Activated CD8-positive, alpha-beta T cell treated with anti-CD3 and anti-CD28 coated beads for 36 hours (primary cell): ENCODE measurements around the gene ARHGEF5. TPM values are rescaled to one million over a fixed set of nuclear protein-coding genes. Genes with fewer than 3 reads are reported as not detected.
A peak's percentile ranks its signal among the peaks of the same experiment; 100 is the strongest.

ENCODE experiments used
- ATAC-seq: fragments of 200-7000 bp; cut with Tn5 transposase; one replicate; pipeline ENCODE4 v1.10.0; 2021; ENCODE audit warnings: mild to moderate bottlenecking, moderate library complexity
- CTCF ChIA-PET: fragments of 350-600 bp; sonication (Branson Sonifier 250); formaldehyde crosslinking; loops from one replicate; lab custom pipeline; 2021; ENCODE audit warnings: antibody characterized with exemption; lab: Charles Lee
- POLR2A ChIA-PET: fragments of 350-600 bp; sonication (Branson Sonifier 250); formaldehyde crosslinking; loops from one replicate; lab custom pipeline; 2021; ENCODE audit warnings: antibody characterized with exemption; lab: Charles Lee
- DNase-seq: peaks from one replicate; pipeline ENCODE4 v3.0.0-alpha.2; 2020
- H3K27ac Mint-ChIP-seq: one replicate; pipeline ENCODE4 v1.8.0; 2021; ENCODE audit warnings: mild to moderate bottlenecking, mixed read lengths
- H3K27me3 Mint-ChIP-seq: one replicate; pipeline ENCODE4 v1.8.0; 2021; ENCODE audit warnings: mixed read lengths
- H3K36me3 Mint-ChIP-seq: one replicate; pipeline ENCODE4 v1.8.0; 2021; ENCODE audit warnings: low read depth, mixed read lengths
- H3K4me1 Mint-ChIP-seq: one replicate; pipeline ENCODE4 v1.8.0; 2021; ENCODE audit warnings: low read depth, mixed read lengths
- H3K4me3 Mint-ChIP-seq: one replicate; pipeline ENCODE4 v1.8.0; 2021; ENCODE audit warnings: mild to moderate bottlenecking, moderate library complexity, mixed read lengths
- H3K9me3 Mint-ChIP-seq: one replicate; pipeline ENCODE4 v1.8.0; 2021; ENCODE audit warnings: mixed read lengths
- intact Hi-C: fragments of 100-400 bp; cut with micrococcal nuclease; formaldehyde crosslinking; loops from one replicate; pipeline ENCODE4 v1.10.0; 2022
- total RNA-seq, 2 experiments: library from RNA; stranded (reverse); gene quantifications; one replicate each; pipeline ENCODE4 v1.2.3, GENCODE V29; 2021
- TF ChIP-seq, protein P1 (sequence below): fragments of 200-600 bp; IDR thresholded peaks from one replicate; pipeline ENCODE4 v1.8.0; 2022; ENCODE audit warnings: antibody characterized with exemption, mild to moderate bottlenecking

ARHGEF5 gene
- total RNA-seq, 2 experiments from 2014 or later = 6.7 to 7.5 TPM

DNA sequence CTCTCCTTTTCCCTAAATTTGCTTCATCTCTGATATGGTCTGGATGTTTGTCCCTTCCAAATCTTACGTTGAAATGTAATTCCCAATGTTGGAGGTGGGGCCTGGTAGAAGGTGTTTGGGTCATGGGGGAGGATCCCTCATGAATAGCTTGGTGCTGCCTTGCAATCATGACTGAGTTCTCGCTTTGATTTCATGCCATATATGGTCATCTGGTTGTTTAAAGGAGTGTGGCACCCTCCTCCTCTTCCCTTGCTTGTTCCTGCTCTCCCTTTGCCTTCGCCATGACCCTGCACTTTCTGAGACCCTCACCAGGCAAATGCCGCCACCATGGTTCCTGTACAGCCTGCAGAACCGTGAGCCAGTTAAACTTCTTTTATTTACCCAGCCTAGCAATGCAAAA is 33.7 kb downstream of the ARHGEF5 start:
- Mint-ChIP-seq H3K27ac (no peak overlapping the region), H3K4me1 (peaks cover 22% of the 10 kb centered on the region), H3K27me3 (peaks cover 1% of the 10 kb centered on the region), H3K4me3 (no peak overlapping the region), H3K36me3 (no peaks in the 10 kb centered on the region), H3K9me3 (no peaks in the 10 kb centered on the region)
- no peak for ATAC-seq
- TF ChIP-seq, protein P1, sequence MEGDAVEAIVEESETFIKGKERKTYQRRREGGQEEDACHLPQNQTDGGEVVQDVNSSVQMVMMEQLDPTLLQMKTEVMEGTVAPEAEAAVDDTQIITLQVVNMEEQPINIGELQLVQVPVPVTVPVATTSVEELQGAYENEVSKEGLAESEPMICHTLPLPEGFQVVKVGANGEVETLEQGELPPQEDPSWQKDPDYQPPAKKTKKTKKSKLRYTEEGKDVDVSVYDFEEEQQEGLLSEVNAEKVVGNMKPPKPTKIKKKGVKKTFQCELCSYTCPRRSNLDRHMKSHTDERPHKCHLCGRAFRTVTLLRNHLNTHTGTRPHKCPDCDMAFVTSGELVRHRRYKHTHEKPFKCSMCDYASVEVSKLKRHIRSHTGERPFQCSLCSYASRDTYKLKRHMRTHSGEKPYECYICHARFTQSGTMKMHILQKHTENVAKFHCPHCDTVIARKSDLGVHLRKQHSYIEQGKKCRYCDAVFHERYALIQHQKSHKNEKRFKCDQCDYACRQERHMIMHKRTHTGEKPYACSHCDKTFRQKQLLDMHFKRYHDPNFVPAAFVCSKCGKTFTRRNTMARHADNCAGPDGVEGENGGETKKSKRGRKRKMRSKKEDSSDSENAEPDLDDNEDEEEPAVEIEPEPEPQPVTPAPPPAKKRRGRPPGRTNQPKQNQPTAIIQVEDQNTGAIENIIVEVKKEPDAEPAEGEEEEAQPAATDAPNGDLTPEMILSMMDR = no peak
- ChIA-PET POLR2A (no interaction called here), CTCF (no interaction called here)
- intact Hi-C loops = no loop called here
- DNase-seq = no peak

DNA sequence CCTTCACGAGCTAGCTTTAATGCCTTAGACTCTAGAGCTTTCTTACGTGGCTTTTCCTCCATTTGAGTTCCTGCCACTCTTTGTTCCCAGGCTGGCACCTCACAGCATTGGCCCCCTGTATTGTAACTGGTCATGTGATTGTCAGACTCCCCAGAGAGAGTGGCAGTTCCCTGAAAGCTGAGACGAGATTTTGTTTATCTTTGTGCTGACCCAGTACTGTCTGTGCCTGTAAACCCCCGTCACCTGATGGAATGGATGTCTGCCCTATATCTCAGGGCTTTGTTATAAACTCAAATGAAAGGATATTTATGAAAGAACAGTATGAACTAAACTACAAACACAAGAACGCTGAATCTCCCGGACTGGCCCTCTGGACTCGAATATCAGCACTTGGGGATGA is 35.3 kb downstream of the ARHGEF5 start:
- Mint-ChIP-seq H3K9me3 (no peaks in the 10 kb centered on the region), H3K27ac (no peak overlapping the region), H3K4me1 (peaks cover 8% of the 10 kb centered on the region), H3K36me3 (no peaks in the 10 kb centered on the region), H3K27me3 (peaks cover 1% of the 10 kb centered on the region), H3K4me3 (no peak overlapping the region)
- ATAC-seq (no peak), DNase-seq (no peak)
- TF ChIP-seq, protein P1 = no peak
- intact Hi-C loops = no loop called here
- ChIA-PET POLR2A (no interaction called here), CTCF (interaction anchor here (1.8 to 2.2 kb wide), 2 partner anchors 213 to 489 kb away, joined by 4 to 14 read pairs; no protein-coding TSS in a partner anchor)

DNA sequence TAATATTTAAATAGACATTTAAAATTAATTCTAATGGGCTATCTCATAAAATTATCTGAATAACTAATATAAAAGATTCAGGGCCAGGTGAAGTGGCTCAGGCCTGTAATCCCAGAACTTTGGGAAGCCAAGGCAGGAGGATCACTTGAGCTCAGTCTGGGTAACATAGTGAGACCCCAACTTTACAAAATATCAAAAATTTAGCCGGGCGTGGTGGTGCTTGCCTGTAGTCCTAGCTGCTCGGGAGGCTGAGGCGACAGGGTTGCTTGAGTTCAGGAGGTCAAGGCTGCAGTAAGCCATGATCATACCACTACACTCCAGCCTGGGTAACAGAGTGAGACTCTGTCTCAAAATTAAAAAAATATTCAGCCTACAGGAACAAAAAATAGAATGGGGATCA is 35.8 kb downstream of the ARHGEF5 start:
- H3K9me3 Mint-ChIP-seq = no peaks in the 10 kb centered on the region
- ATAC-seq = no peak
- TF ChIP-seq, protein P1 = no peak
- H3K27me3 Mint-ChIP-seq = peaks cover 1% of the 10 kb centered on the region
- no peak overlapping the region for H3K4me3 Mint-ChIP-seq
- H3K27ac Mint-ChIP-seq = no peak overlapping the region
- ChIA-PET CTCF (interaction anchor here (1.2 to 2.2 kb wide), 7 partner anchors 8 to 490 kb away, joined by 3 to 14 read pairs (median 8); no protein-coding TSS in a partner anchor), POLR2A (no interaction called here)
- H3K36me3 Mint-ChIP-seq = no peaks in the 10 kb centered on the region
- DNase-seq = no peak
- intact Hi-C loops = no loop called here
- H3K4me1 Mint-ChIP-seq = peaks cover 8% of the 10 kb centered on the region

DNA sequence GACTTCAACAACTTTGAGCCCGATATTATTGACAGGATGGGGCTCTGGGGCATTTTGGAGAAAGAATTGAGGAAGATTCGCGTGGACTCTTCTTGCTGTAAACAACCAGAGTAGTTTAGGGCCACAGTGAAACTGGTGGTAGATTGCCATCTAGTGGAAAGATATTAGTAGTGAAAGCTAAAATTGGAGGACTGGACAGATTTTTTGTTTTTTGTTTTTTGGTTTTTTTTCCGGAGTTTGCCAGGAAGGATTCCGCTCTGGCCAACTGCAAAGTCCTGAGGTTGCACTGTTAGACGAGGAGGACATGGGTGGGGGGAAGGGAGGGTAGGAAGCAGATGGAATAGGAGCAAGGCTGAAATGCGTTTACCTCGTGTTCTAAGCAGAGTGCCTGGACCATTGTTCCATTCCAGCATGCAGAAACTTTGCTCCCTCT is 36.6 kb downstream of the ARHGEF5 start:
- Mint-ChIP-seq H3K4me3 (peak overlapping the region; percentile 44), H3K9me3 (no peaks in the 10 kb centered on the region), H3K27me3 (peaks cover 1% of the 10 kb centered on the region), H3K4me1 (peaks cover 4% of the 10 kb centered on the region), H3K36me3 (no peaks in the 10 kb centered on the region), H3K27ac (no peak overlapping the region)
- TF ChIP-seq, protein P1 = peak; percentile 66
- peak; percentile 21 for DNase-seq
- ChIA-PET POLR2A (no interaction called here), CTCF (interaction anchor here (1.0 to 2.2 kb wide), 11 partner anchors 9 to 490 kb away, joined by 3 to 14 read pairs (median 4); no protein-coding TSS in a partner anchor)
- peak; percentile 78 for ATAC-seq
- intact Hi-C loops = no loop called here

DNA sequence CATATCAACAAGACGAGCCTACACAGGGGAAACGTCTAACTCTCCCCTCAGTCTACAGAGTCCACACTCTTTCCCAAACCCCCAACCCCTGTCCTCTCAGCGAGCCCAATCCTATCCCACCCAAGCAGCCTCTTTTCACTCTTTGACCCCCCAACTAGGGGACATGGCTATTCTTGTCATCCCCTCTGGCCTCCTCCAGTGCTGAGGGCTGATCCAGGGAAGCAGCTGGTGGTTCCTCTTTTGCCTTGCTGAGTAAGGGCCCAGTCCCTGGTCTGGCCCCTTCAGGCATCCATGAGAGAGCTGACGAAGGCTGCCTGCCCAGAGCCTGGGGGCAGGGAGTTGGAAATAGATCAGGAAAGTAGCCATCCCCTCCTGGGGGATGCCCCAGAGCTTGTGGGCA is 41.9 kb downstream of the ARHGEF5 start:
- no peak overlapping the region for H3K4me3 Mint-ChIP-seq
- DNase-seq (no peak), ATAC-seq (no peak)
- TF ChIP-seq, protein P1 = no peak
- no peaks in the 10 kb centered on the region for H3K27me3 Mint-ChIP-seq
- intact Hi-C loops = no loop called here
- H3K9me3 Mint-ChIP-seq = no peaks in the 10 kb centered on the region
- no peaks in the 10 kb centered on the region for H3K4me1 Mint-ChIP-seq
- no peaks in the 10 kb centered on the region for H3K36me3 Mint-ChIP-seq
- POLR2A ChIA-PET = interaction anchor here (0.9 kb wide), 1 partner anchor 13 kb away, joined by 3 read pairs; no protein-coding TSS in a partner anchor
- H3K27ac Mint-ChIP-seq = no peak overlapping the region
- CTCF ChIA-PET = interaction anchor here (1.6 kb wide), 1 partner anchor 41 kb away, joined by 6 read pairs; no protein-coding TSS in a partner anchor
